ENCODE data around the gene BDH1.

- TF ChIP-seq CTCF (IDR thresholded peaks at IDR 0.05) (no peak), POLR2AphosphoS5 (IDR thresholded peaks at IDR 0.05) (no peak)
Observed at GRCh38 chr3:197460002-197460401, 95.8 kb downstream of the BDH1 start.
